ENCODE data around the gene TUBA4A.

GRCh38 chr2:219205165-219205538 lies 48.6 kb downstream of the TUBA4A start:
- TF ChIP-seq POLR2AphosphoS5 (IDR thresholded peaks at IDR 0.05) (no peak), CTCF (IDR thresholded peaks at IDR 0.05) (no peak), POLR2A (IDR thresholded peaks at IDR 0.05) (no peak)
